ENCODE measurements around the gene TJP1. TPM values are rescaled to one million over a fixed set of nuclear protein-coding genes. Genes with fewer than 3 reads are reported as not detected.
A peak's percentile ranks its signal among the peaks of the same experiment; 100 is the strongest.

TJP1 gene
- polyA plus RNA-seq, 6 donors from 2014 or later: not detected

GRCh38 chr15:29693225-29693624, 129.0 kb downstream of the TJP1 start:
- H3K4me1 Mint-ChIP-seq: no peaks in the 10 kb centered on the region

DNA sequence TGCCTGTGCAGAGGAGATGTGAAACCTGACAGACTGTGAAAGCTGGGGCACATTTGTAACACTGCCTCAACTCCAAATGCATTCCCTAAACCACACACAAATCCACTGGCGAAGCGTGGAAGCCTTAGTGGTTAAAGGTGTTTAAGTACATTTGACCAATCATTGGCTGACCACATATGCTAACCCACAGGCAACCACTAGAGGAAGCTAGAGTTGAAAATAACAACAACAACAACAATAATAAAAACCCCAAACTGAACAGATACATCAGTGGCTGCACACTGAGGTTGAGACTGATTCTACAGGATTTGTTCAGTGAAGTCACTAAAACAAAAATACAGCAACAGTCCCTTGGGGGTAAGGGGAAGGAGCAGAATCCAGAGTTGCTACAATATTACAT, 129.7 kb downstream of the TJP1 start:
- Mint-ChIP-seq H3K27ac (peak overlapping the region in 1 of 6 donors; percentile 22), H3K4me1 (no peaks in the 10 kb centered on the region), H3K9me3 (peaks cover 7 to 24% (median 15%) of the 10 kb centered on the region in 7 donors), H3K27me3 (peaks cover 0 to 8% (median 7%) of the 10 kb centered on the region in 3 donors), H3K4me3 (no peak overlapping the region), H3K36me3 (no peaks in the 10 kb centered on the region)
- ATAC-seq (ENCODE audit: low read depth in 2 of 2): no peak
- no peak for DNase-seq

More at GRCh38 chr15:29693225-29693624, 129.0 kb downstream of the TJP1 start:
- peaks cover 7 to 24% (median 15%) of the 10 kb centered on the region in 7 donors for H3K9me3 Mint-ChIP-seq
- no peak overlapping the region for H3K4me3 Mint-ChIP-seq
- H3K27me3 Mint-ChIP-seq: peaks cover 0 to 8% (median 7%) of the 10 kb centered on the region in 3 donors
- no peak for DNase-seq
- ATAC-seq (ENCODE audit: low read depth in 2 of 2): no peak
- H3K27ac Mint-ChIP-seq: no peak overlapping the region
- no peaks in the 10 kb centered on the region for H3K36me3 Mint-ChIP-seq

DNA sequence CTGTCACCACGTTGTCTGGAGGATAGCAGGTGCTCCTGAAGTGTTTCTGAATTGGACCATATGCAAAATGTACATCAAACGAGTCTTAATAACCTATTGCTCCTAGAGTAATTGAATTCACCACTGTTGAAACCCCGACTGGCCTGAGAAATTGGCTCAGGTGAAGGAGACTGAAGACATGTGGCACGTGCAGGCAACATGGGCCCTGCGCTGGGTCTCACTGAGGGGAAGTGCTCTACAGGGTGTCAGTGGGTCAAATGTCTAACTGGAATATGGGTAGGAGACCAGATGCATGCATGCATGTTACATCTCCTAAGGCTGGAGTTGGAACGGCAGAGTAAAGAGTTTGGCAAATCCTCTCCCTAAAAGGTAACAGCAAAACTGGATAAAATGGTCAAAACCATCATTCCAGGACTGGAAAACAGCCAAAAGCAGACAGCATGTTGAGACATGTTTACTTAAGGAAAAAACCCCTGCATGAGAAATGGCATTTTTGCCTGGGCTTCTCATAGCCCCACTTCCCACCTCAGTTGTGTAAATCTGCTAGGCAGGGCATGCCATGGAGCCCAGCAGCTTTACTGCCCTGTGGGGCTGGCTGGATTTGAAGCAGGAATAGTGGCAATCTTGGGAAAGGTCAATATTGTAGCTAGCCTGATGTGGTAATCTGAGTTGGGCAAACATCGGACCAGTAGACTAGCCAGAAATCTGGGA, 131.3 kb downstream of the TJP1 start:
- Mint-ChIP-seq H3K36me3 (no peaks in the 10 kb centered on the region), H3K9me3 (peaks cover 7 to 24% (median 14%) of the 10 kb centered on the region in 7 donors), H3K4me3 (no peak overlapping the region), H3K4me1 (no peaks in the 10 kb centered on the region), H3K27ac (no peak overlapping the region), H3K27me3 (peaks cover 0 to 8% (median 7%) of the 10 kb centered on the region in 3 donors)
- ATAC-seq (ENCODE audit: low read depth in 2 of 2) (no peak), DNase-seq (no peak)

DNA sequence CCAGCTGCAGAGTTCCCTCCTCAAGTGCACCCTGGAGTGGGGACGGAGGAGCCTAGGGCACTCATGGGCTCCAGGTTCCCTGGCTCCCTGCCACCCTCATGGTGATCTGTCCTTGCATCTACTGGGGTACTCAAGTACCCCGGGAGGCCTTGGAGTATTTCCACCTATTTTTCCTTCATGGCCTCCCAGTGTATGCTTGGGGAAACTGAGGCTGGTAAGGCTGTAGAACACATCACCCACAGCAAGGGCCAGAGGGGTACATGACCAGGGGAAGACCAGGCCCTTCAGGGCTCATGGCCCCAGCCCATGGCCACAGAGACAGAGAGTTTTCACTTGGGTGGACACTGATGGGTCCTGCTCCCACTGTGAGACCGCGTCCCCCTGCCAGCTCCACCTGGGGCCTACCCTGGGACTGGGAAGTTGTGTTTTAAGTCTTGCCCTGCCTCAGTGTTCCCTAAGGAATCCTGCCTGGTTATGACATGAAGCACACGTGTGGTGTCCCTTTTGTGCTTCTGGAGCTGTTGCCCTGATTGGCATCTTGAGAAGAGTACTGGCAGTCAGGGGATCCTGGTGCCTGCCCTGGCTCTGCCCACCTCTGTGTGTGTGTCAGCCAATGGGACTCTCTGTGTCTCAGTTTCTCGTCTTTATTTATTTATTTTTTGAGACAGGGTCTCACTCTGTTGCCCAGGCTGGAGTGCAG, 132.8 kb downstream of the TJP1 start:
- Mint-ChIP-seq H3K9me3 (peaks cover 3 to 15% (median 9%) of the 10 kb centered on the region in 7 donors), H3K4me3 (no peak overlapping the region)
- ATAC-seq (ENCODE audit: low read depth in 2 of 2): no peak

GRCh38 chr15:29688506-29689286, 133.6 kb downstream of the TJP1 start:
- Mint-ChIP-seq H3K4me3 (peak overlapping the region in 1 of 8 donors; percentile 70), H3K4me1 (no peaks in the 10 kb centered on the region), H3K9me3 (peaks cover 0 to 8% (median 6%) of the 10 kb centered on the region in 7 donors), H3K36me3 (no peaks in the 10 kb centered on the region), H3K27ac (no peak overlapping the region), H3K27me3 (peaks cover 0 to 8% (median 7%) of the 10 kb centered on the region in 3 donors)
- ATAC-seq (ENCODE audit: low read depth in 2 of 2) (no peak), DNase-seq (no peak)

More for the DNA sequence above, 132.8 kb downstream of the TJP1 start:
- no peak for DNase-seq
- Mint-ChIP-seq H3K27me3 (peaks cover 0 to 8% (median 7%) of the 10 kb centered on the region in 3 donors), H3K36me3 (no peaks in the 10 kb centered on the region), H3K4me1 (no peaks in the 10 kb centered on the region), H3K27ac (no peak overlapping the region)

GRCh38 chr15:29687939-29688505, 134.2 kb downstream of the TJP1 start:
- H3K9me3 Mint-ChIP-seq: peaks cover 0 to 7% (median 2%) of the 10 kb centered on the region in 7 donors

DNA sequence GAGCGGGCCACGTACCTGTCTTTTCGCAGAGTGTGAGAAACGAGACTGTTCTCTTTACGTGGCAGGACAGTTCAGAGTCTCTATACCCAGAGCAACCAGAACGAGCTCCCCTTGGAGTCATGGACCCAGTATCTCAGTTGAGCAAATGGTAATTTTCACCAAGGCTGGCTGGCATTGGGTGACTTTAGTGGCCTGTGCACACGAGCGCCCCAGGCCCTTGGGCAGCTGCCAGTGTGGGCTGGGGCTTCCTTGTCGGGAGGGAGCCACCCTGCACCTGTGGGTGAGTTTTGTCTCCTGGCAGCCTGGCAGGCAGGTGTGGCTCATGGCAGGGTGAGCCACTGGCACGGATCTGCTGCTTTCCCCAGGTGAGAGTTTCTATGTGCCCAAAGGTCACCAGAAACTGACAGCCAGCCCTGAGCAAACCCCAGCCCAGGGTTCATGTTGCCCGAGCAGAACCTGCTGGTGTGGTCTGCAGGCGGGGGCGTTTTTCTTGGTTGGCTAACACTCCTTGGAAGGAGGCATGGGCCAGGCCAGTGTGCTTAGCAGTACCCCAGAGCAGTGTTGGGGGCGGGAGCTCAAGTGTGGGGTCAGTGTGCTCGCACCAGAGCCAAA, 135.0 kb downstream of the TJP1 start:
- Mint-ChIP-seq H3K27me3 (peaks cover 0 to 11% (median 8%) of the 10 kb centered on the region in 3 donors), H3K9me3 (peaks cover 0 to 4% (median 0%) of the 10 kb centered on the region in 7 donors), H3K36me3 (no peaks in the 10 kb centered on the region), H3K4me1 (no peaks in the 10 kb centered on the region), H3K27ac (no peak overlapping the region), H3K4me3 (no peak overlapping the region)
- no peak for ATAC-seq (ENCODE audit: low read depth in 2 of 2)
- DNase-seq: no peak

More at GRCh38 chr15:29687939-29688505, 134.2 kb downstream of the TJP1 start:
- H3K4me1 Mint-ChIP-seq: no peaks in the 10 kb centered on the region
- ATAC-seq (ENCODE audit: low read depth in 2 of 2): no peak
- H3K4me3 Mint-ChIP-seq: no peak overlapping the region
- no peak for DNase-seq
- no peaks in the 10 kb centered on the region for H3K36me3 Mint-ChIP-seq
- peaks cover 0 to 9% (median 8%) of the 10 kb centered on the region in 3 donors for H3K27me3 Mint-ChIP-seq
- no peak overlapping the region for H3K27ac Mint-ChIP-seq

- H3K9me3 Mint-ChIP-seq: peaks cover 0 to 4% (median 0%) of the 10 kb centered on the region in 7 donors
- H3K36me3 Mint-ChIP-seq: no peaks in the 10 kb centered on the region
- H3K4me1 Mint-ChIP-seq: no peaks in the 10 kb centered on the region
- ATAC-seq (ENCODE audit: low read depth in 2 of 2) (no peak), DNase-seq (no peak)
- H3K27me3 Mint-ChIP-seq: peaks cover 0 to 11% (median 6%) of the 10 kb centered on the region in 3 donors
- H3K27ac Mint-ChIP-seq: no peak overlapping the region
- no peak overlapping the region for H3K4me3 Mint-ChIP-seq
These were observed 135.6 kb downstream of the TJP1 start for GRCh38 chr15:29686445-29687203.

DNA sequence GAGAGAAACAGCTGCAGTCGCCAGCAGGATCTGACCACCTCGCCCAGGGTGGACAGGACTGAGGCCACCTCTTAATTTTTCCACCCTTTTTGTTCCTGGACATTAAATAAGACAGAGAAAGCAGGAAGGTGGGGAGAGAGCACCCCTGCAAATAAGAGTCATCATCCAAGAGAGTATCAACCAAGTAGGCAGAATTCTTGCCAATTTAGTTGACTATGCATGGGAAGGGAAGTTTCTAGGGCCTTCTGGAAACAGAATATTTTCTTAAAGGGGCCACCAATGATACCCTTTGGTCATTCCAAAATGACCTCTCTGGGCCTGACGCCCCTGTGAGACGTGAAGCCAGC, 136.2 kb downstream of the TJP1 start:
- ATAC-seq (ENCODE audit: low read depth in 2 of 2) (no peak), DNase-seq (no peak)
- H3K27ac Mint-ChIP-seq: no peak overlapping the region
- H3K27me3 Mint-ChIP-seq: peaks cover 0 to 8% (median under 1%) of the 10 kb centered on the region in 3 donors
- no peak overlapping the region for H3K4me3 Mint-ChIP-seq
- no peaks in the 10 kb centered on the region for H3K36me3 Mint-ChIP-seq
- H3K9me3 Mint-ChIP-seq: peaks cover 0 to 4% (median 0%) of the 10 kb centered on the region in 7 donors
- no peaks in the 10 kb centered on the region for H3K4me1 Mint-ChIP-seq

DNA sequence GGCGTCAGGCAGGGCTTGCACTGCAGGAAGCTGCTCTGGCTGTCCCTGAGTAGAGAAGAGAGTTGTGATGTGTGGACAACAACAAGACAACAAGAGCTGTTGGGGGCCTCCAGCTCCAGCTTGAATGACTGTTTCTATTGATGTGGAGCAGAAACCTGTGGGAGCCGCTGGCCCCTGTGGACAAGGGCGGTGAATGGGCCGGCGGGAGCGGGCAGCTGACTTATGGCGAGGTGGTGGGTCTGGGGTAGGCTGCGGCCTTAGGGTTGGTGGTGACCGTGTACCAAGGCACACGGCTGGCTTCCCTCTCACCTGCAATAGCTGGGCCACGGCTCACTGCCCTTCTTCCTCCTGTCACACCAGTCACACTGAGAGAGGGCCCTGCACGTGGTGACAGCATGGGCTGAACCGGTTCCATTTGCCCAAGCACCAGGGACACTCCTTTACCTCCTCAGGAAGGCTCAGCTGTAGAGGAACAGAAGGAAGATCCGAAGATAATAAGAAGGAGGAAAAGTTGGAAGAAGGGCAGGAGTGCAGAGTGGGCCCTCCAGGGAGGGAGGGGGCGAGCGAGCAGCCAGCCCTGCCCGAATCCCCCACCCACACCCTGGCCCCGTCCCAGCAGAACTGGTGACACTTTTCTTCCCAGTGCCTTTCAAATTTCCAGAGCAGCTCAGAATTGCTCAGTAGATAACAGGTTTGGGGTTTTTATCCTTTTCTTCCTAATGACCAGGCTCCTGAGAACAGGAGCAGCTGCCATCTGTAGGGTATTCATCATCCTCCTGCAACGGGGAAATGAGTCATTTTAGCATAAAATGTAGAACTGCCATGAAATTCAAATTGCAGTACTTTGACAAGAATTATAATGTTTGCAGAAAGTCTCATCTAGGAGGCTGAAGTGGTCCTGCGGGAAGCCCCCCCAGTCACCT, 136.9 kb downstream of the TJP1 start:
- H3K27ac Mint-ChIP-seq: no peak overlapping the region
- H3K4me3 Mint-ChIP-seq: no peak overlapping the region
- peaks cover 0 to 4% (median 0%) of the 10 kb centered on the region in 7 donors for H3K9me3 Mint-ChIP-seq
- ATAC-seq (ENCODE audit: low read depth in 2 of 2) (no peak), DNase-seq (no peak)
- no peaks in the 10 kb centered on the region for H3K36me3 Mint-ChIP-seq
- H3K4me1 Mint-ChIP-seq: no peaks in the 10 kb centered on the region
- H3K27me3 Mint-ChIP-seq: peaks cover 0 to 5% (median 0%) of the 10 kb centered on the region in 3 donors

GRCh38 chr15:29682781-29683180, 139.5 kb downstream of the TJP1 start:
- DNase-seq (no peak), ATAC-seq (ENCODE audit: low read depth in 2 of 2) (no peak)
- H3K36me3 Mint-ChIP-seq: no peaks in the 10 kb centered on the region
- H3K4me3 Mint-ChIP-seq: no peak overlapping the region
- H3K27me3 Mint-ChIP-seq: peaks cover 5 to 9% (median 6%) of the 10 kb centered on the region in 3 donors
- H3K9me3 Mint-ChIP-seq: peaks cover 0 to 4% (median 0%) of the 10 kb centered on the region in 7 donors
- peak overlapping the region in 1 of 6 donors; percentile 16 for H3K27ac Mint-ChIP-seq
- H3K4me1 Mint-ChIP-seq: no peaks in the 10 kb centered on the region

Measured in naive B cell (primary cell).